Forelimb muscle (tissue), 1 donor: ENCODE data around the gene CHMP3. TPM values are rescaled to one million over a fixed set of nuclear protein-coding genes. Genes with fewer than 3 reads are reported as not detected.

Source experiments
- DNase-seq: peaks from one replicate; pipeline ENCODE4 v3.0.0-alpha.2; 2013; ENCODE audit warnings: low read depth
- polyA plus RNA-seq: library from polyadenylated mRNA; unstranded; fragments of 120-200 nt; gene quantifications from one replicate; pipeline ENCODE4 v1.2.1, GENCODE V29; 2013; ENCODE audit not compliant: insufficient read length

Gene CHMP3
- polyA plus RNA-seq, 1 donor: 141 TPM

DNA sequence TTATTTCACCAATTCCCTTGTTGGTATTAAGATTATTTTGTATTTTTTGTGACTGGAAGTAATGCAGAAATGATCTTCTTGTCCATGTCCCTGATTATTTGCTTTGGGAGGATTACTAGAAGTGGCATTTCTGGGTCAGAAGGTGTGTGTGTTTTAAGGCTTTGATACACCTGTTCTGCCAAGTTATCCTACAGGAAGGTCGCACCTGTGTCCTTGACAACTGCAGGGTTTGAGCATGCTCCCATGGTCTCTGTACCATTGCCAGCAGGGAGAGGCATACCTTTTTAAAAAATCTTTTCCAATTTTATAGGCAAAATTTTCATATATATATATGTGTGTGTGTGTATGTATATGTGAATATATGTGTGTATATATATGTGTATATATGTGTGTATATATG, 92.4 kb downstream of the CHMP3 start:
- DNase-seq: no peak

- DNase-seq: no peak
Observed at GRCh38 chr2:86468162-86469033, 94.8 kb downstream of the CHMP3 start.

GRCh38 chr2:86466306-86466705, 96.9 kb downstream of the CHMP3 start:
- no peak for DNase-seq

DNA sequence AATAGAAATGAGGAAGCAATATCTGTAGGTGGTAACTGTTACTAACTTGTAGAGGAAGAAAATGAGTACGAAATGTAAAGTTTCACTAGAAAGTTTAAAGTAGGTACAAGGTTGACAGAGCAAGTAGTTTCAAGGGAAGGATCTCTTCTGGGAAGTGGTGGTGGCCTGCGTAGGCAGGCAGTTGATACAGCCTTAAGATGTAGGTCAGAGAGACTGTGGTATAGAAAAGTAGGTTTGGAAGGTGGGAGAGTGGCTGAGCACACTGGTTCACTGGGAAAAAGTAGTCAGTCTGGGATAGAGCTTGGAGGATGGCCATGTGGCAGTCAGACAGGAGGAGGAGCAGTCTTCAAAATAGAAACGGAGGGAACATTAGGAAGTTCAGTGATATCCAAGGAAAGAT, 98.6 kb downstream of the CHMP3 start:
- DNase-seq: no peak

GRCh38 chr2:86461042-86461743, 102.0 kb downstream of the CHMP3 start:
- DNase-seq: no peak

GRCh38 chr2:86455181-86455580, 108.1 kb downstream of the CHMP3 start:
- DNase-seq: no peak

DNA sequence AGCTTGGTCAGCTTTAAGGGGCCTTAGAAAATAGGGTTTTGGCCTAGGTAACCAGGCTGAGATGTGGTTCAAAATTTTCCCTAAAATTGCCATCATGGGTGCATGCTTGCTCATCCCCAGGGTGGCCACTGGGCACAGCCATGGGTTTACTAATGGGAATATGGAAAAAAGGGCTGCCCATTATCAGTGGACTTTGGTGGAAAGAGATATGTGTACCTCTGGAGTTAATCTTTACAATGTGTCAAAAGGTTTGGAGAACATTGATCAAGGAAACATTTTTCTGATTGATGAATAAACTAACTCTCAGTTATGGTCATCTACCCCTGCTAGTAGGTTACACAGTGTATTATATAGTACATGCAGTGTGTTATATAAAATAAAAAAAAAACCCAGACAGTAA, 109.0 kb downstream of the CHMP3 start:
- no peak for DNase-seq

- no peak for DNase-seq
Observed at GRCh38 chr2:86453836-86454235, 109.4 kb downstream of the CHMP3 start.

Other genes starting within 250 kb of the CHMP3 start
- gene REEP1, start 225.8 kb downstream of the CHMP3 start, polyA plus RNA-seq: 76.7 TPM
- gene KDM3A, start 122.1 kb downstream of the CHMP3 start, polyA plus RNA-seq: 65.4 TPM
- gene RNF103, start 60.4 kb upstream of the CHMP3 start, polyA plus RNA-seq: 34.6 TPM
- 36.9 TPM for gene RMND5A, start 156.8 kb upstream of the CHMP3 start, polyA plus RNA-seq
- 0.22 TPM for gene CD8A, start 227.5 kb upstream of the CHMP3 start, polyA plus RNA-seq